GM12872 (cell line): ENCODE measurements around the gene WWOX.

ENCODE experiments used
- TF ChIP-seq, protein P1 (sequence below): IDR thresholded peaks from 3 replicates; pipeline ENCODE4 v1.5.1; 2011; ENCODE audit warnings: low read depth, mild to moderate bottlenecking, low read length, moderate library complexity; ENCODE audit not compliant: insufficient read depth

WWOX gene

DNA sequence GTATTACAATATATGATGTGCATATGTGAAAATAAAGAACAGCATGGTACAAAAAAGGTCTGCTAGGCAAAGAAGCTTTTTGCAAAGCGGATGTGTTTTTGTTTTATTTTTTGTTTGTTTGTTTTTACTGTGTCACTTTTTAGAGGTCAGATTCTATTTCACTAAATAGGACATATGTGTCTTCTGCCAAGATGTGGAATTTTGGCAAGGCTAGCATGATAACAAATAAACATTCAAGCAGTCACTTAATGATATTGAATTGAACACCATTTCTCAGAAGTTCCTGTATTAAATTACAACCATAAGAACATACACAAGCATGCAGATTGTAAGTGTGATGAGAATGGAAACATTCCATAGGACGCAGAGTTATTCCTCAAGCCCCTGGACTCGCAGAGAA lies 492.7 kb downstream of the WWOX start:
- TF ChIP-seq, protein P1, sequence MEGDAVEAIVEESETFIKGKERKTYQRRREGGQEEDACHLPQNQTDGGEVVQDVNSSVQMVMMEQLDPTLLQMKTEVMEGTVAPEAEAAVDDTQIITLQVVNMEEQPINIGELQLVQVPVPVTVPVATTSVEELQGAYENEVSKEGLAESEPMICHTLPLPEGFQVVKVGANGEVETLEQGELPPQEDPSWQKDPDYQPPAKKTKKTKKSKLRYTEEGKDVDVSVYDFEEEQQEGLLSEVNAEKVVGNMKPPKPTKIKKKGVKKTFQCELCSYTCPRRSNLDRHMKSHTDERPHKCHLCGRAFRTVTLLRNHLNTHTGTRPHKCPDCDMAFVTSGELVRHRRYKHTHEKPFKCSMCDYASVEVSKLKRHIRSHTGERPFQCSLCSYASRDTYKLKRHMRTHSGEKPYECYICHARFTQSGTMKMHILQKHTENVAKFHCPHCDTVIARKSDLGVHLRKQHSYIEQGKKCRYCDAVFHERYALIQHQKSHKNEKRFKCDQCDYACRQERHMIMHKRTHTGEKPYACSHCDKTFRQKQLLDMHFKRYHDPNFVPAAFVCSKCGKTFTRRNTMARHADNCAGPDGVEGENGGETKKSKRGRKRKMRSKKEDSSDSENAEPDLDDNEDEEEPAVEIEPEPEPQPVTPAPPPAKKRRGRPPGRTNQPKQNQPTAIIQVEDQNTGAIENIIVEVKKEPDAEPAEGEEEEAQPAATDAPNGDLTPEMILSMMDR, result no peak

DNA sequence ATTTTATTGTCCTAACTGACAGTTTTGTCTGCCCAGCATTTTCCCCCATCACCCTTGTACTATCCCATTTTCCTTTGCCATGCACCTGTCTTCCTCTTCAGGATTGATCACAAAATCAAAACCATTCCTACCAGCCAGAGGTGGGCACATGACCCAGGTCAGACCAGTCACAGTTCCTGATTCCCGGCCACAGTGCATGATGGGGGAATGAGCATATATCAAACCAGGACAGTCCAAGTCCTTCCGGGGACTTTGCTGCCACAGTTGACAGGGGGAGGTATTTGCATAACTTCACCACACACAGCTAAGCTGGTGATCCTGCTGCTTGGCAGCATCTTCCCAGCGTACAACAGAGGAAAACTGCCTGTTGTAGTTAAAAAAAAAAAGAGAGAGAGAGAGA lies 493.9 kb downstream of the WWOX start:
- TF ChIP-seq, protein P1, result no peak

DNA sequence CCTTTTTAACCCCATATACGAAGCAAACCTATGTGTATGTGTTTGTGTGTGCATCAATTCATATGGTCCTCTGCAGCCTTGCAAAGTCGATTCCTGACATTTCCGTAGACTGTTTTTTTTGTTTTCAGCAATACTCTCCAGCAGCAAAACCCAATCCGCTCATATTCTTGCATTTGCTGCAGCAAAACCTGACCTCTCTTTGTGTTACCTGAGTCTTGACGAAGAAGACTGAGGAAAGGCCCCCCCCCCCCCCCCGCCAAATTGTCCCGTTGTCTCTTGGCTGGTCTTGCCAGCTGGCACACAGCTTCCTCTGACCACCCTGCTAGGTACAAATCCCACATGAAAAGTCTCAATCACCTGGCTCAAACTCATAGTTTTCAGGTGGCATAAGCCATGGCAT lies 494.7 kb downstream of the WWOX start:
- TF ChIP-seq, protein P1, result no peak

DNA sequence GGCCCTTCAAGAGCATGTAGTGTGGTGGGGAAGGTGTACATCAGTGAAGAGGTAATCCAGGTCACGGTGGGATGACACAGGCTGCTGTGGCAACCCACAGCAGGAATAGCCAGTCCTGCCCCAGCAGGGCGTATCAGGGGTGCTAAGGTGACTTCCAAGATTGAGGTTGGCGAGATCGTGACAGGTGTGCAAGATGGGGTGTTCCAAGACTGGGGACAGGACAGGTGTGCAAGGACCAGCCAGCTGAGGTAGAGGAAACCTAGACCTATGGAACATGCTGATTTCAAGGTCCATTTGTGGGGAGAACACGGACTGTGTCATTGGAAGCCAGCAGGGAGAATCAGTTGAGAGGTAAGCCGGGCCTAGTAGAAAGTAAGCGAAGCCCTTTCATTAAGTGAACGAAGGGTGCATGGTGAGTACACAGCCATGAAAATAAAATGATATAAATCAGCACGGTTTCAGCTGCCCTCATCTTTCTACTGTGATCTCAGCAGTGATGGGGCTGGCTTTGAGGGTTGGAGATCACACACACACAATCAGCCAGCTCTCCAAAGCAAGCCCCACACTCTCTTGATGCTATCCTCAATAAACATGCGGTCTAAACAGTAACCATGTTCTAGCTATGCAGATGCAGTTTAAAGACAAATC lies 497.0 kb downstream of the WWOX start:
- TF ChIP-seq, protein P1, result no peak

DNA sequence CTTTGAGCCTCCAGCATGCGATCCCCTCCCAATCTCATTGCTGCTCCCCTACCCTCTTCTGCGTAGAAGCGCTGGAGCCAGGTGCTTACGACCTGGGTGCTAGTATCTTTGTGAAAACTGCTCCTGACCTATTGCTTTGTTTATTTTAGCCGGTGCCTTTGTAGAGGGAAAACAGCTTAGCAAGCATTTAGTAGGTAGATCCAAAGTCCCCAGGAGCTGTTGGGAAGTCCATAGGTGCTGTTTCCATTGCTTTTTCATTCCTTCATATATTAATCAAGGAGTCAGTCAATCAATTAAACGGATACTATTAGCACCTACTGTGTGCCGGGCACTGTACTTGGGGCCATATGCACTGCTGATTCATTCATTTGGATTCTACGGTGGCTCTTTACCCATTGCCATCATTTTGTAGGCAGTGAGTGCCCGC lies 497.6 kb downstream of the WWOX start:
- TF ChIP-seq, protein P1, result no peak

DNA sequence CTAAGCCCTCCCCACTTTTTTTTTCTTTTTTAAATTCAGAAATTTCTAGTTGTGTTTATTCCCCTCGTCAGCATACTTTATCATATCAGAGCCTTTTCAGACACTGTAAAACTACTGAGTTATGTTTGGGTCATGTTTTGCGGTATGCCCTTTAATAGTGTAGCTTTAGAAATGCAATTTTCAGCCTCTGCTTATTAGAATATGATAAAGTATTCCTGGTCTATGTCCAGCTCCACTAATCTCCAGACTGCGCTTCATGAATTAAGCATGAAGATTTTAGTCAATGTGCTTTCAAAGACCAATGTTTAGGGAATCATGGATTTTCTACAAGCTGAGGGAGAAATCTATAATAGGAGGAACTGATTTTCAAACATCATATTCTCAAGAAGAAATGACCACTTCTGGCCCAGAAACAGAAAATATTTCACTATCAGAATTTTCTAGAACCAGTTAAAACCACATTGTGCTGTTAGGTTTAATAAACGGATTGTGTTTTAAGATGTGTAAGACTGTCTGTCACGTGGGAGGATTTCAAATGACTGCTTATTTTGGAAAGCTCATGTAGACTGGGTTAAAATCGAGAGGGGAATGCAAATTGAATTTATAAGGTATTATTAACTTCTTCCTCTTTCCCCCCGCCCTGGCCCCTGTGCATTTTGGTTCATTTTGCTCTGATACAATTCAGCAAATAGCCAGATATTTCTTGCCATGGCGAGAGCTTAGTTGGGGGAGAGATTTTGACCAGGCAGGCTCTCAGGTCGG lies 498.5 kb downstream of the WWOX start:
- TF ChIP-seq, protein P1, result no peak

DNA sequence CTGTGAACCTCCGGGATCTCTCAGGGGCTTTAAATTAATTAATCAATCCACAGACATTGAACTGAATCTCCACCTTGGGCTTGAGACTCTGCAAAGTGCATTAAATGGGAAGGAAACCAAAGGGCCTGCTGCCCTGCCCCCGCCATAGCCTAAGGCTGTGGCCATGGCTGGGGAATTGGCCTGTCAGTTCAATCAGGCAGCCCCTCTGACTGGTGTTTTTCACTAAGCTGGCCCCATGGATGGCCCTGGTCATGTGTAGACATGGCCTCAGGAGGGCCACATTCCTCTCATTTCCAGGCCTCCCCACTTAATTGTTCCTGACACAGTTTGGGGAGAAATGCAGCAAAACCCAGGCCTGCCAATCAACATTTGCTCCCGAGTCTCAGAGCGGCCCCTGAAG lies 499.8 kb downstream of the WWOX start:
- TF ChIP-seq, protein P1, result no peak
